Raji (cell line): ENCODE data around the gene UVRAG.

ENCODE experiments used
- POLR2A ChIP-seq: IDR thresholded peaks from 2 replicates; pipeline ENCODE4 v1.6.1; 2011; ENCODE audit warnings: low read depth, low read length, control low read depth; ENCODE audit not compliant: insufficient read depth

Gene UVRAG

DNA sequence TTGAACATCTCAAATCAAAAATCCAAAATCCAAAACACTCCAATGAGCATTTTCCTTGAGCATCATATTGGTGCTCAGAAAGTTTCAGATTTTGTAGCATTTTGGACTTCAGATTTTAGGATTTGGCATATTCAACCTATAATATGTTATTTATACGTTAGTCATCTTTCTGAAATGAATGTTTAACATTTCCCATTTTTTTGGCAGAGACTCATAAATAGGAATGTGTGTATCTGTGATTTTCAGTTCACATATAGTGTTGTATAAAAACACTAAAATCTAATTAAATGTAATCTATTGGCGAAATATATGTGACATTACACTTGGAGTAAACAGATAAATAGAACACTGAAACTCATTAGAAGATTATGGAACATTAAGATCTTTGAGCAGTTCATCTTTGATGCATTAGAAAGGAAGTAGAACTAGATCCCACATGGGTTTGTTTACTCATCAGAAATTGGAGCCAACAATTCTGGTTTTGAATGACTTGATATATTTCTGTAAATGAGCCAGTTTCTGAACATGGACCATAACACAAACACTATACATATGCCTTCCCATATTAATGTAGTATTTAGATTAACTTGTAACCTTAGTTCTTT is 153.1 kb downstream of the UVRAG start:
- no peak for TF ChIP-seq POLR2A

DNA sequence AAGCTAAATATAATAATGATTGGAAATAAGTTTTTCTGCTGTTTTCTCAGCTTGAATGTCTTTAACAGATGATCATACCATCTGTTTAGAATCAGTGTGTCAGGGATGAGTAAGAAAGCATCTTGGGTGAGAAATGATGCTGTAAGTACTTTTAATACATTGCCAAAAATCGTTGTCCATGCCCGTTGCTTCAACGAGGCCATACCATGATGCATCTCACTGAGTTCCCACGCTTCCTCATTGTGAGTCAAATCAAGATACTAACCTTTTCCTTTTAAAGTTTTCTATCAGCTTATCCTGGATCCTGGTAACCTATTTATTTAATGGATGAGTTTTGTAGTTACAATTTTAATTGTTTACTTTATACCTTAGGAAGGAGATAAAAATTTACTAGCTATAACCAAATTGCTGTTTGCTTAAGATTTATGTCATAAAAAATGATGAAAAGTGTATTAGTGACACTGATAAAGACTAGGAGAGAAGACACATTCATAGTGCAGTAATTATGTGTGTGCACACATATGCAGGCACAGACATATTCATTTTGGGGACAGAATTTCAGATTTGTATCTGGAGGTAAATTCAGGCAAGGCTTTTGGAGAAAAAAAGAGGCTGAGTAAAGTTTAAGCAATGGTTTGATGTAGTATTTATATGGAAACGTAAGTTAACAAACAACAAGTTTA is 154.8 kb downstream of the UVRAG start:
- TF ChIP-seq POLR2A, result no peak

DNA sequence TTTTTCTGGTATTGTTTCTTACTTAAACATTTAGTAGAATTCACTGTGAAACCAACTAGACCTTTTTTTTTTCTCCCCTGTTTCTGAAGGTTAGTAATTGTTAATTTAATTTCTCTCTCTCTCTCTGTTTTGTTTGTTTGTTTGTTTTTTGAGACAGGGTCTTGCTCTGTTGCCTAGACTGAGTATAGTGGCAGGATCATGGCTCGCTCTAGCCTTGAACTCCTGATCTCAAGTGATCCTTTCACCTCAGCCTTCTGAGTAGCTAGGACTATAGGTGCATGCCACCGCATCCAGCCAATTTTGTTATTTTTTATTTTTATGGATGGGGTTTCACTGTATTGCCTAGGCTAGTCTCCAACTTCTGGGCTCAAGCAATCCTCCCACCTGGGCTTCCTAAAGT is 165.0 kb downstream of the UVRAG start:
- TF ChIP-seq POLR2A, result no peak

DNA sequence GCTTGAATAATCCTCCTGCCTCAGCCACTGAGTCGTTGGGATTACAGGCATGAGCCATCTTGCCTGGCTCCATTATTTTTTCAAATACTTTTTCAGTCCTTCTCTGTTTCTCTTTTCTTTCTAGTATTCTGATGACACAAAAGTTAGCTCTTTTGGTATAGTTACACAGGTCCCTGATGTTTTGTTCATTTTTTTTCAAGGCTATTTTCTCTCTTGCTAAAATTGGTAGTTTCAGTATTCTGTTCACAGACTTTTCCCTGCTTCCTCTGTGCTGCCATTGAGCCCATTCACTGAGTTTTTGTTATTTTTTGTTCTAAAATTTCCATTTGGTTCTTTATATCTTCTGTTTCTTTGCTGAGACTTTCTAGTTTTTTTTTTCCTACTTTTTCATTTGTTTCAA is 166.5 kb downstream of the UVRAG start:
- TF ChIP-seq POLR2A, result no peak

DNA sequence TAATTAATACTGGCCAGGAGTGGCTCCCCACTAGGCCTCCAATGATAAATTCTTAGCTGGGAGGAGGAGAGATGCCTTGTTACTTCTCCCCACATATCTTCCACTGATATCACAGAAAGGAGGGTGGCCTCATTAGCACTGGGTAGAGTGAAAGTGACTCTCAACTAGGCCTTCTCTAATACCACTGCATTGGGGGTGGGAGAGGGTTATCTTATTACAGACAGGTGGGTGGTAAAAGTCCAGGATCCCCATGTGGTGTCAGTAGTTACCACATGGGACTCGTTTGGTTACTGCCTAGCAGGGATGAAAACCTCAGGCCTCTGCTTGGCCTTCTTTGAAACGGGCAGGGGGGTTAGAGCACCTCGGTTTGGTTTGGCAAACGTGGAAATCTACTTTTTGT is 167.3 kb downstream of the UVRAG start:
- no peak for TF ChIP-seq POLR2A

DNA sequence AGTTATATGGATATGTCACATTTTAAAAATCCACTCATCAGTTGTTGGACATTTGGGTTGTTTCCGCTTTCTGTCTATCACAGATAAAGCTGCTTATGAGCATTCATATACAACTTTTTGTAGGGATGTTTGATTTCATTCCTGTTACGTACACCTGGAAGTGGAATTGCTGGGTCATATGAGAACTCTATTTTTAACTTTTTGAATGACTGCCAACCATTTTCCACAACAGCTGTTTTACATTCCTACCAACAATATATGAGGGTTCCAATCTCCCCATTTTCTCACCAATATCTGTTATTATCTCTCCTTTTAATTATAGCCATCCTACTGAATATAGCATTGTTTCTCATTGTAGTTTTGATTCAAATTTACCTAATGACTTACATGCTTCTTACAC is 172.0 kb downstream of the UVRAG start:
- no peak for TF ChIP-seq POLR2A

DNA sequence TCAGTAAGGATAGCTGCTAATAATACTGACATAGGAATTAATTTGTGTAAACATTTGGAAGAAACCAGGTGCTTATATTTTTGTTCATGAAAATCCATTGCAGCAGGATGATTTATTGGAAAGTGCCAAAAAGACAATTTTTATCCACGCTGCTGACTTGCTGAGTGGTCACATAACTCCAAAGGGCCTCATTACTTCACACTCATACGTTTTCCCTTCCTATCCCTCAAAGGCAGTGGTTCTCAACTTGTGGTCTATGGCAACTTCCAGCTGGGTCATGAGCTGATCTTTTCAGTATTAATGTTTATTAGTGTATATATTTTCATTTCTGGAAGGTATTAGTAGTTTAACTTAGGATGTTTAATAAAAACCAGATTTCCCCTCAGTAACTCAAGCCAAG is 178.1 kb downstream of the UVRAG start:
- TF ChIP-seq POLR2A, result no peak

DNA sequence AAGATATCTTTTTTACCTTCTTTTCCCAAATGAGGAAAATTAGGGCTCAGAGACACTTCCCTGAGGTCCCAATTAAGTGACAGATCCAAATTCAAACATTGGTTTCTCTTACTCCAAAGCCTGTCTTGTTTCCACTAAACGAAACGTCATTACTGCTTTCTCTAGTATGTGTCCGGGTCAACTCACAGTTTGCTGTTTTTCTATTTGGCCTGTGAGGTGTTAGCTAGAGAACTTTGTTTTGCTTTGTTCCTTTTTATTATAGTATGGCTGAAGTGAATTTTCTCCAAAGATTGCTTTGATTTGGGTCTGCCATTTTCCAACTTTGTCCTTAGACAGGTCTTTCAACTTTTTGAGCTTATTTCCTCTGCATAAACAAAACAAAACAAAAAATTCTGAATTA is 179.6 kb downstream of the UVRAG start:
- TF ChIP-seq POLR2A, result no peak

DNA sequence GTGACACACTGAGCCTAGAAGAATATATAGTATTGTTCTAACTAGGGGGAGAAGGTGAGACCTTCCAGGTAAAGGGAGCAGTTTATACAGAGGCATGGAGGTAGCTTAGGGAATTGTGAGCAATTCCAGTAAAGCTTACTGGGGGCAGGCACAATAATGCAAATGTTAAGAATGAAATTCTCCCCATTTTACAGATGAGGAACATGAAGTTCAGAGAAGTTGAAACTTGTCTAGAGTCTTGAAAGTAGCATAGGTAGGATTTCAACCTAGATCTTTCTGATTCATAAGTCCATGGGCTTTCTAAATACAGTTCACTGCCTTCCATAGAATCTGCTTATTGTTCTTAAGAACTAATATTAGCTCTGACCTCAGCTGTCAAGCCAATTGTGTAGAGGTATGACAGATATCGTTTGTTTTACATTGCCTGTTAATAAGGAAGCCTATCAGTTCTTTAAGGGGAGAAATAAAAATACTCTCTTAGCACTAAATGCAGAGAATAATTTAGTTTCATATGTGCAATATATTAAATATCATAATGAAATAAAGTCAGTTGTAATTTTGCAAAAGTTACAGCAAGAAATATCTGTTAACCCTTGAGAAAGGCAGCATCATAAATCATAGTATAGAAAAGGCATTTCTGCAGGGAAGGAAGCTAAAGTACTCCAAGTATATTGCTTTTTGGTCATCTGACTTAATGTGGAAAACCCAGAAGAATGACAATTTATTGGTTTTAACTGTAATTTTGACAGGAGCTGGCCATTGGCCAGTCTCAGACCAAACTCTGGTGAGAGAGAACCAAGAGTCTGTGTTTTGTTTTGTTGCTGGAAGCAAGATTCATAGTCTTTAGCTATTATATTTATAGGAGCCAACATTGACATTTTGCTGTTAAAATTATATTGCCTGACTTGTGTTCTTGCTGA is 181.8 kb downstream of the UVRAG start:
- no peak for TF ChIP-seq POLR2A

DNA sequence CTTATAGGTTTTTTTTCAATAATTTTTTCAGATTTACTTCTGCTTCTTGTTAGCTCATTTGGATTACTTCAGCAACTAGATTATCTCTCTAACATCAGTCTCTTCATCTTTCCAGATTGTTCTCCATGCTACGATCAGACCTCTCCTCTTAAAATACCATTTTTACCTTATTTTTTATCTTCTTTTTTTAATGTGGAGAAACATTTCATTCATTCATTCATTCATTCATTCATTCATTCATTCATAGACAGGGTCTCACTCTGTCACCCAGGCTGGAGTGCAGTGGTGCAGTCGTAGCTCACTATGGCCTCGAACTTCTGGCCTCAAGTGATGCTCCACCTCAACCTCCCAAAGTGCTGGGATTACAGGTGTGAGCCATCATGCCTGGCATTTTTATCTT is 189.4 kb downstream of the UVRAG start:
- no peak for TF ChIP-seq POLR2A

DNA sequence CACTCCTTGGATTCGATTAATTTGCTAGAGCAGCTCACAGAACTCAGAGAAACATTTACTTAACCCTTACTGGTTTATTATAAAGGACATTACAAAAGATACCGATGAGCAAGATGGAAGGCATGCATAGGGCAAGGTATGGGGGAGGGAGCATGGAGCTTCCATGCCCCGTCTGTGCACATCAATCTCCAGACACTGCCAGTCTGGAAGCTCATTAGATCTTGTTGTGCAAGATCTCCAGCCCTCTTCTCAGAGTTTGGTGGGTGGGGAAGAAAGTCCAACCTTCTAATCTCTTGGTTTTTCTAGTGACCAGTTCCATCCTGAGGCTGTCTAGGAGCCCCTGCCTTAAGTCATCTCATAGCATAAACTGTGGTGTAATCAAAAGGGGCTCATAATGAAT is 190.7 kb downstream of the UVRAG start:
- TF ChIP-seq POLR2A, result no peak

DNA sequence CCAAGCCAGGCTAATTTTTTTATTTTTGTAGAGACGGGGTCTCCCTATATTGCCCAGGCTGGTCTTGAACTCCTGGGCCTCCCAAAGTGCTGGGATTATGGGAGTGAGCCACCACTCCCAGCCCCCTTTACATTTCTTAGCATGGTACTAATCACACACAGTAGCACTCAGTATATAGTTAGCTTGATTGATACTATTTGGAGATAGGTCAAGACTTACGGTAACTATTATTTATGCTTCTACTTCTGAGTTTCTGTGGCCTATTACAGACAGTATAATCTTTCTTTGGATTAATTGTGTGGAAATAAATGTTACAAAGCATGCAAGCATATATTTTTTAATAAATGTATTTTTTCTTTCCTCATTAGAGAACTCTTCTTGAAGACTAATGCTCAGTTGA is 192.2 kb downstream of the UVRAG start:
- TF ChIP-seq POLR2A, result no peak

DNA sequence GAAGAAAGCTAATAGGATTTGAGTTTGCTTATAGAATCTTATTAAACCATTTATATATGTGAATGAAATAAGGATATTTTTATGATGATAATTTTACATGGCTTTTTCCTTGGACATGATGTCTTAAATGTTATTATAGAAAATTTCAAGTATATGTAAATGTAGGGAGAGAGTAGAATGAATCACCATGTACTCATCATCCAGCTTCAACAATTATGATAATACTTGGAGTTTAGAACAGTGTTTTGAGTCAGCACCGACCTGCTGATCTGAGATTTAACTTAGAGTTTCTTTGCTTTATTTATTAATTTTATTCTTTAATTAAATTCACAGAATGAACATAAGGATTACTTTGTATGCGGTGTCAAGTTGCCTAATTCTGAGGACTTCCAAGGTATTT is 193.5 kb downstream of the UVRAG start:
- no peak for TF ChIP-seq POLR2A

DNA sequence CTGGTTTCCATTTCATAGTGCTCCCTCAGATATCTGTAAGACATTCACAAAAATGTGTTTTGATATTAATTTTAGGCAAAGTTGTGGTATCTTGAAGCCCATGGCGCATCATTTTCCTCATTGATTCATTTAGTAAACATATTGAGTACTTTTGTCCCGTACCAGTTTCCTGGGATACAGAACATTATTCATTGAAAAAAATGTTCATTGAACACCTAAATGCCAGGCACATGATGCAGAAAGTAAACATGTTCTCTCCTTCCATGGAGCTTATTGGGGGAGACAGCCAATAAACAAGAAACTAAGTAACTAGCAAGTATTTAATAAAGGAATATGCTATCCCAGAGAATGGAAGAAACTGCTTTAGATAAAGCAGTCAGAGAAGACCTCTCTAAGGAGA is 195.0 kb downstream of the UVRAG start:
- no peak for TF ChIP-seq POLR2A

DNA sequence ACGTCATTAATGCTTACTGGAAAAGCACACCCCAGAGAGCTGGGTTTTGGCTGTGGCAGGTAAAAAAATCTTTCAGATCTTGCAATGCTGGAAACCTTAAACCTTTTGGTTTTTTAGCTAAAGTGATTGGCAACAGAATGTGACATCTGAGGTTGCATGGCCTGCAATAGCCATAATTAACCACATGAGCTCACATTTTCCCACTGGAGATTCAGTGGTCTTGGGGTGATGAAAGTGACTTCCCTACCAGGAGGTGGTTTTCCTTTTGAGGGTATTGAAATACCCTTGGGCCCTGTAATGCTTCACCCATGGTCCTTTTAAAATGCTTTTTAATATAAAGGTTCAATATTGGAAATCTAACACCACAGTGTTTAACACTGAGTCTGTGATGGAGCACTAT is 198.5 kb downstream of the UVRAG start:
- TF ChIP-seq POLR2A, result no peak
